CD4-positive, alpha-beta T cell treated with Interleukin-15 for 4 hours (primary cell): Measurements from ENCODE around the gene NLRP11.
"Not testable (repeated sequence)": the region's sequence is repeated elsewhere in the genome, so short reads cannot be mapped to it uniquely, and the experiment has no call there.

Experiments used
- DNase-seq: peaks from one replicate; pipeline ENCODE4 v3.0.0-alpha.2; 2020; ENCODE audit warnings: low spot score

Gene NLRP11

DNA sequence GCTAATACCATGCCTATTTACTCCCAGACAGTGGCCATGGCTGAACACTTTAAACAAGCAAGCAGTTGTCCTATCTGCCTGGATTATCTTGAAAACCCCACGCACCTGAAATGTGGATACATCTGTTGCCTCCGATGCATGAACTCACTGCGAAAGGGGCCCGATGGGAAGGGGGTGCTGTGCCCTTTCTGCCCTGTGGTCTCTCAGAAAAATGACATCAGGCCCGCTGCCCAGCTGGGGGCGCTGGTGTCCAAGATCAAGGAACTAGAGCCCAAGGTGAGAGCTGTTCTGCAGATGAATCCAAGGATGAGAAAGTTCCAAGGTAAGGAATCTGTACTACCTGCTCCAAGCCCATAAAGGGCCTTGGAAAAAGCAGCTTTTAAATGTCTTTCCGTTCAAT is 54.3 kb downstream of the NLRP11 start:
- DNase-seq, result no peak

- DNase-seq, result not testable (repeated sequence)
Observed at GRCh38 chr19:55769632-55770031, 62.2 kb downstream of the NLRP11 start.

- DNase-seq, result not testable (repeated sequence)
Observed at GRCh38 chr19:55768818-55769217, 63.0 kb downstream of the NLRP11 start, which contains the start of gene RFPL4AL1. Gene RFPL4AL1, plus strand, starts transcription at chr19:55769118. Its CDS starts 2,687 bp downstream, at chr19:55771805.

DNA sequence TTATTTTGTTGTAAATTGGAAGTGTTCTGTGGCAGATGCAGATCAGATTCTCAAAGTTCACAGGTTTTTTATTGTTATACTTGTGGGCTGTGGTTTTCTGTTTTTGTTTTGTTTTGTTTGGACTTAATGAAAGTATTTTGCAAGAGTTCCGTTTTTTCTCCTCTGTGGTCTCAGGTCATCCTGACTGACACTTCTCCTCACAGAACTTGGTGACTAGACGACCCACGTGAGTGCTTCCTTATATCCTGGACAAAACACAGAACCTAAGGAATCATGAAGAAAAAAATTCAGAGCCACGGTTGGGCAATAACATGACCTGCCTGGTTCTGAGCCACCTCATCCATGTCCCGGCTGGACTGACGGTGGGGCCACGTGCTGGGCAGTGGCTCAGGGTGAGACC is 65.3 kb downstream of the NLRP11 start:
- no peak for DNase-seq

DNA sequence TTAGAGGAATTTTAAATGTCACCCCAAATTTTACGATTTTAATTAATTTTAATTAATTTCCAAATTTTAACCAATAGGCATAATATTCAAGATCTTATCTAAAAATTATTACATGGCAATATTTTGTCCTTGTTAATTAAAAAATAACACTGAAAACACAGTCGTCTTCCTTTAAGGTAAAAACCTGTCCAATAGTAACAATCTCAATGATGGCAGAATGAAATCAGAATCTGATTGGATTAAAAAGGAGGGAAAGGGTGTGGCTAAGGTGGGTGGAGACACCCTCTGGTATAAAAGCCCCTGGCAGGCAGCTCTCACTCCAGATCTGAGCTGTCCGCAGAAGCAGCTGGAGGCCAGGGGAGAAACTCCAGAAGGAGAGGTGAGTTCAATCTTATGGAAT is 73.0 kb downstream of the NLRP11 start, which contains the start of gene RFPL4A:
RFPL4A (plus strand) TSS at position 301 of the 400 bp plus-strand sequence. CDS start 2,704 bp downstream, outside the sequence.
- not testable (repeated sequence) for DNase-seq

DNA sequence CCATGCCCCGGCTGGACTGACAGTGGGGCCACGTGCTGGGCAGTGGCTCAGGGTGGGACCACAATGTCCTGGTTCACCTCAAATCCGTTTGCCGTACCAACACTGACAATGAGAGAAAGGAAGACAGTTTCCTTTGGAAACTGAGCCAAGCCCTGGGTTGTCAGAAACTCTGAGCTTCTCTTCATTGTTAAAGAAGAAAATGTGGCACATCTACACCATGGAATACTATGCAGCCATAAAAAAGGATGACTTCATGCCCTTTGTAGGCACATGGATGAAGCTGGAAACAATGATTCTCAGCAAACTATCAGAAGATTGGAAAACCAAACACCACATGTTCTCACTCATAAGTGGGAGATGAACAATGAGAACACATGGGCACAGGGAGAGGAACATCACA is 75.0 kb downstream of the NLRP11 start:
- DNase-seq, result not testable (repeated sequence)

DNA sequence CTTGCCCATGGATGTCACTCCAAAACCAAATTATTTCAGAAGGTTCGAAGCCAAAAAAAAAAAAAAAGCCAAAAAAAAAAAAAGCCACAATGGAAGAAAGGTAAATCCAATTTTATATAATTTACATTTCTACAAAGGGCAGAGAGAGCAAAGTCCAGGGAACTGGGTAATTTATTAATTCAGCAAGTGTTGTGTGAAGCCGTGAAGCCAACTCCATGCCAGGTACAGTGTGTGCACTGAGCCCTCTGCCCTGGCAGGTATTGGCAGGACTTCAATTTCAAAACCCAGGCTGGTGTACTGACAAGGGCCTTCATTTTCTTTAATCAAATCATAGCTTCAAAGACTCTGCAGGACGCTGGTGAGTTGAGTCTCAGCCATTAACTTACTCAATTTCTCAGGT is 78.4 kb downstream of the NLRP11 start:
- DNase-seq, result no peak

GRCh38 chr19:55750715-55751114 is 81.1 kb downstream of the NLRP11 start:
- no peak for DNase-seq

DNA sequence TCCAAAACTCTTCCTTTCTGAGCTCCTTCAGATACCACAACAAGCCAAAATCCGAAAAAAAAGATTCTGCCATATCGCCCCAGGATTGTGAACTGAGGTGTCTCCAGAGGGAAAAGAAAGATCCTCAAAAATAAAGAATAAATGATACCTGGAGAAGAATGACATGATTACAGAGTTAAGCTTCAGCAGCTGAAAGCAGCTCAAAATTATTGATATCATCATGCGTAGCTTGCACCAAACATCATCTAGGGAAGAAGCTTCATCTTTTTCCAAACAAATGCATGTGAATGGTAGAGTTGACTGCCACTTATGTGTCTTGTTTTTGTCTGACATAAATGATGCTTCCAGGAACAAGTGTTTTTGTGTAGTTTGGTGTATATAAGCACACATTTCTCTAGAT is 93.5 kb downstream of the NLRP11 start, which contains the start of gene NLRP9:
NLRP9 (minus strand) TSS at position 101 of the 400 bp plus-strand sequence; CDS start at position 73, 28 bp downstream.
- DNase-seq, result no peak
